Hepatocyte (in vitro differentiated cells): Measurements from ENCODE around the gene LSAMP. TPM values are rescaled to one million over a fixed set of nuclear protein-coding genes. Genes with fewer than 3 reads are reported as not detected.
"Not testable (repeated sequence)": the region's sequence is repeated elsewhere in the genome, so short reads cannot be mapped to it uniquely, and the experiment has no call there.

Experiments used
- DNase-seq: peaks from one replicate; pipeline ENCODE4 v3.0.0-alpha.2; 2016; ENCODE audit warnings: low spot score
- H2AFZ ChIP-seq: fragments of 200-600 bp; sonication (generic); 2 replicates; pipeline ENCODE4 v1.6.0; 2016; ENCODE audit warnings: antibody characterized with exemption, mild to moderate bottlenecking
- H3K27ac ChIP-seq: fragments of 200-600 bp; sonication (generic); 2 replicates; pipeline ENCODE4 v1.5.1; 2016; ENCODE audit warnings: mild to moderate bottlenecking
- H3K27me3 ChIP-seq: fragments of 200-600 bp; sonication (generic); 2 replicates; pipeline ENCODE4 v1.6.1; 2016
- H3K36me3 ChIP-seq: fragments of 200-600 bp; sonication (generic); replicated peaks from 2 replicates; pipeline ENCODE4 v1.5.1; 2016; ENCODE audit warnings: low read depth; ENCODE audit not compliant: insufficient read depth
- H3K4me1 ChIP-seq: fragments of 200-600 bp; sonication (generic); 2 replicates; pipeline ENCODE4 v1.5.1; 2016; ENCODE audit warnings: mild to moderate bottlenecking, moderate library complexity; ENCODE audit not compliant: insufficient read depth
- H3K4me2 ChIP-seq: fragments of 200-600 bp; sonication (generic); 2 replicates; pipeline ENCODE4 v1.6.0; 2016
- H3K4me3 ChIP-seq: fragments of 200-600 bp; sonication (generic); 2 replicates; pipeline ENCODE4 v1.5.1; 2016; ENCODE audit warnings: mild to moderate bottlenecking
- H3K79me2 ChIP-seq: fragments of 200-600 bp; sonication (generic); 2 replicates; pipeline ENCODE4 v1.6.0; 2017; ENCODE audit warnings: mild to moderate bottlenecking
- H3K9me2 ChIP-seq: fragments of 200-600 bp; sonication (generic); replicated peaks from 2 replicates; pipeline ENCODE4 v1.6.0; 2017; ENCODE audit warnings: mild to moderate bottlenecking; ENCODE audit not compliant: insufficient read depth
- H3K9me3 ChIP-seq: fragments of 200-600 bp; sonication (generic); 2 replicates; pipeline ENCODE4 v1.5.1; 2016; ENCODE audit warnings: low read depth, mild to moderate bottlenecking
- H4K20me1 ChIP-seq: fragments of 200-600 bp; sonication (generic); 2 replicates; pipeline ENCODE4 v1.6.0; 2016; ENCODE audit warnings: mild to moderate bottlenecking; ENCODE audit not compliant: insufficient read depth, poor library complexity, severe bottlenecking
- EZH2 ChIP-seq: fragments of 200-600 bp; sonication (generic); IDR thresholded peaks from 2 replicates; pipeline ENCODE4 v1.6.1; 2016; ENCODE audit warnings: antibody characterized with exemption, mild to moderate bottlenecking, borderline replicate concordance
- EZH2phosphoT487 ChIP-seq: fragments of 200-600 bp; sonication (generic); IDR thresholded peaks from one replicate; pipeline ENCODE4 v1.6.1; 2018; ENCODE audit warnings: antibody characterized with exemption, mild to moderate bottlenecking, low read depth, moderate library complexity; ENCODE audit not compliant: unreplicated experiment, severe bottlenecking
- WGBS: methylation state at CpG from one replicate; pipeline ENCODE4 v1.1.6; 2016; ENCODE audit warnings: low lambda C conversion rate; ENCODE audit errors: missing lambda C conversion rate; 5-methylcytosine and 5-hydroxymethylcytosine counted together
- polyA plus RNA-seq: library from polyadenylated mRNA; unstranded; fragments of >200 nt; fragmentation: Nextera tagmentation; extraction: Ambion mirVana; gene quantifications from 2 replicates; pipeline ENCODE4 v1.2.1, GENCODE V29; 2016
- total RNA-seq: library from RNA; depleted of rRNA; stranded (reverse); fragments of >200 nt; gene quantifications from 2 replicates; pipeline ENCODE4 v1.2.3, GENCODE V29; 2014
- TF ChIP-seq, protein P1 (sequence below): fragments of 200-600 bp; sonication (generic); IDR thresholded peaks from 2 replicates; pipeline ENCODE4 v1.5.1; 2016; ENCODE audit warnings: antibody characterized with exemption, mild to moderate bottlenecking; ENCODE audit not compliant: poor library complexity

The LSAMP gene
- total and polyA plus RNA-seq, 2 experiments from 2014 or later, result 15.1 to 22.3 TPM

DNA sequence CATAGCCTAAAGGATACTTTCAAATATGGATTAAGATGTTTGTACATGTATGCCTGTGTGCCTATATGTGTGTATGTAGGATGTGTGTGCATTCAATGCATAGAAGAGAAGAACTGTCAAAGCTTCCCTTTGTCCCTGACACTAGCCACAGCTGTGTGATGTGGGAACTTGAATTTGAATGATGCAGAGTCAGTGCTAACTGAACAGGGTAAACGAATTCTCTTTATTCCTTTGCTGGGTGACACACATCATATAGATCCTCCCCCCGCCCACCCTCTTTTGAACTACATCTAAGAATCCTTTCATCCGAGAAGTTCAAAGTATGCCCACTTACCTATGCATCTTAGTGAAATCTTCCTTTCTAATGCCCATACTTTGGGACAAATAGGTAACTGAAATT, 593.7 kb downstream of the LSAMP start:
- Histone ChIP-seq H3K36me3 (no peaks in the 10 kb centered on the region), H2AFZ (no peak overlapping the region), H3K9me2 (no peaks in the 10 kb centered on the region), H3K4me1 (no peaks in the 10 kb centered on the region), H4K20me1 (no peaks in the 10 kb centered on the region), H3K79me2 (no peaks in the 10 kb centered on the region), H3K27me3 (no peaks in the 10 kb centered on the region), H3K4me2 (no peak overlapping the region), H3K27ac (no peak overlapping the region), H3K4me3 (no peak overlapping the region), H3K9me3 (no peaks in the 10 kb centered on the region)
- TF ChIP-seq EZH2phosphoT487 (no peak), EZH2 (no peak)
- TF ChIP-seq, protein P1, sequence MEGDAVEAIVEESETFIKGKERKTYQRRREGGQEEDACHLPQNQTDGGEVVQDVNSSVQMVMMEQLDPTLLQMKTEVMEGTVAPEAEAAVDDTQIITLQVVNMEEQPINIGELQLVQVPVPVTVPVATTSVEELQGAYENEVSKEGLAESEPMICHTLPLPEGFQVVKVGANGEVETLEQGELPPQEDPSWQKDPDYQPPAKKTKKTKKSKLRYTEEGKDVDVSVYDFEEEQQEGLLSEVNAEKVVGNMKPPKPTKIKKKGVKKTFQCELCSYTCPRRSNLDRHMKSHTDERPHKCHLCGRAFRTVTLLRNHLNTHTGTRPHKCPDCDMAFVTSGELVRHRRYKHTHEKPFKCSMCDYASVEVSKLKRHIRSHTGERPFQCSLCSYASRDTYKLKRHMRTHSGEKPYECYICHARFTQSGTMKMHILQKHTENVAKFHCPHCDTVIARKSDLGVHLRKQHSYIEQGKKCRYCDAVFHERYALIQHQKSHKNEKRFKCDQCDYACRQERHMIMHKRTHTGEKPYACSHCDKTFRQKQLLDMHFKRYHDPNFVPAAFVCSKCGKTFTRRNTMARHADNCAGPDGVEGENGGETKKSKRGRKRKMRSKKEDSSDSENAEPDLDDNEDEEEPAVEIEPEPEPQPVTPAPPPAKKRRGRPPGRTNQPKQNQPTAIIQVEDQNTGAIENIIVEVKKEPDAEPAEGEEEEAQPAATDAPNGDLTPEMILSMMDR, result no peak
- 94% methylated on average over 3 of the region's 3 CpGs for WGBS
- DNase-seq, result no peak

DNA sequence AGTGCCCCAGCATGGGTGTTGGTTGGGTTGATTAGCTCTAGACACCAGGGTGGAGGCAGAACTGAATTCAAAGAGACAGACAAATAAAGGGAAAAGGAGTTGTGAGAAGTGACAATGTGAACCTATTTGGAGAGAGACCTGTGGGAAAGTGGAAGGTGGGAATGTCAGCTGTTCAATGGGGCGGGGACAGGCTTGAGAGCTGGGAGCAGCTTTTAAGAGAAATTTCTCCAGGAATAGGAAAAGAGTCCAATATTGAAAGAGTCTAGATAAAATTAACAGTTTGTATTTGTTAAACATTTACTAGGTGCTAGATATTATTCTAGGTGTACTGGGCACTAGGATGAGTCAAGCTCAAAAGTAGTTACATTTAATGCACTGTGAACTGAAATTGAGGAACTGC, 596.6 kb downstream of the LSAMP start:
- Histone ChIP-seq H3K79me2 (no peaks in the 10 kb centered on the region), H3K9me2 (no peaks in the 10 kb centered on the region)
- 95% methylated on average over 1 of the region's 1 CpG for WGBS

DNA sequence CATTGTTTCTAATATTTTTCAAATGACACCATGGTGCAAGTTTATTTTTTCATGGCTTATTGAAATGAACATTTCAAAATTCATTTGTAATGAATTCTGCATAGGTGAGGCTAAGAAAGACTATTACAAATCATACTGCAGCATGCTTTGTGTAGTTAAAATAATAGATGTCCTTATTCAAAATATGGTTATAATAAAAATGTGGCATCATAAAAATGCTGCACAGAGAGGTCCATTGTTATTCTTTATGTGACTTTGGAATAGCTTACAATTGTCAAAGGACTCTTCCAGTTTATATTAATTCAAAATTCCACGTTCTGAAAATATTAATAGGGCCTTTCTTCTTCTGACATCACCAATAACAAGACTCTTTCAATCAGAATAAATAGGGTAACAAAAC, 599.3 kb downstream of the LSAMP start:
- Histone ChIP-seq H4K20me1 (no peaks in the 10 kb centered on the region), H3K79me2 (no peaks in the 10 kb centered on the region), H3K27me3 (no peaks in the 10 kb centered on the region), H3K4me3 (no peak overlapping the region), H3K4me1 (peaks cover 9% of the 10 kb centered on the region), H3K36me3 (no peaks in the 10 kb centered on the region), H3K4me2 (no peak overlapping the region), H2AFZ (no peak overlapping the region), H3K27ac (no peak overlapping the region), H3K9me3 (no peaks in the 10 kb centered on the region), H3K9me2 (no peaks in the 10 kb centered on the region)
- no peak for TF ChIP-seq EZH2phosphoT487
- TF ChIP-seq, protein P1, result no peak
- no peak for TF ChIP-seq EZH2
- DNase-seq, result no peak
- 0% methylated on average over 1 of the region's 1 CpG for WGBS

More for the DNA sequence above, 596.6 kb downstream of the LSAMP start:
- no peak for DNase-seq
- Histone ChIP-seq H3K4me2 (no peak overlapping the region), H3K4me3 (no peak overlapping the region), H4K20me1 (no peaks in the 10 kb centered on the region), H3K27me3 (no peaks in the 10 kb centered on the region), H2AFZ (no peak overlapping the region), H3K4me1 (peaks cover 1% of the 10 kb centered on the region), H3K9me3 (no peaks in the 10 kb centered on the region), H3K36me3 (no peaks in the 10 kb centered on the region), H3K27ac (no peak overlapping the region)
- TF ChIP-seq EZH2phosphoT487 (no peak), EZH2 (no peak)
- TF ChIP-seq, protein P1, result no peak

DNA sequence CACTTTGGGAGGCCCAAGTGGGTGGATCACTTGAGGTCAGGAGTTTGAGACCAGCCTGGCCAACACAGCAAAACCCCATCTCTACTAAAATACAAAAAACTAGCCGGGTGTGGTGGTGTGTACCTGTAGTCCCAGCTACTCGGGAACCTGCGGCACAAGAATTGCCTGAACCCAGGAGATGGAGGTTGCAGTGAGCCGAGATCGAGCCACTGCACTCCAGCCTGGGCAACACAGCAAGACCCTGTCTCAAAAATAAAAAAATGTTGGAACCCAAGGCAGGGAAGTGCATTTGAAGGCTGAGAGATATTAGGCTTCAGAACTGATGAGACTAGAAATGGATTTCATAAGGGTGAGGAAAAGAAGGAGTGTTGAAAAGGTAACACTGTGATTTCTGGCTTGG, 600.6 kb downstream of the LSAMP start:
- H3K4me2 ChIP-seq, DNase-seq, H3K79me2 ChIP-seq, H3K4me1 ChIP-seq, H2AFZ ChIP-seq, H3K27me3 ChIP-seq, H3K9me3 ChIP-seq, H3K36me3 ChIP-seq, H3K4me3 ChIP-seq, H3K27ac ChIP-seq, H4K20me1 ChIP-seq, H3K9me2 ChIP-seq: not testable (repeated sequence)
- WGBS, result 96% methylated on average over 5 of the region's 5 CpGs
